H1 (cell line): ENCODE measurements around the gene SBK2. TPM values are rescaled to one million over a fixed set of nuclear protein-coding genes. Genes with fewer than 3 reads are reported as not detected.
A peak's percentile ranks its signal among the peaks of the same experiment; 100 is the strongest.

Experiments used
- BACH1 ChIP-seq: IDR thresholded peaks from 2 replicates; pipeline ENCODE4 v1.6.1; 2012; ENCODE audit warnings: low read length, improper control_type of control experiment
- CREB1 ChIP-seq: IDR thresholded peaks from 2 replicates; pipeline ENCODE4 v1.6.1; 2012; ENCODE audit warnings: inconsistent platforms
- EP300 ChIP-seq, 2 experiments: IDR thresholded peaks; 1 replicate in 1 of 2; 2 replicates in 1 of 2; pipeline ENCODE4 v1.6.1; 2011 to 2012; ENCODE audit warnings: low read depth in 2 of 2, low read length in 2 of 2, mild to moderate bottlenecking in 2 of 2, borderline replicate concordance in 1 of 2, inconsistent platforms in 1 of 2, moderate library complexity in 1 of 2
- HDAC2 ChIP-seq, 2 experiments: fragments of 300-600 bp in 1 of 2; sonication (generic) in 1 of 2; IDR thresholded peaks; 2 replicates each; pipeline ENCODE4 v1.6.1; 2011 to 2012; ENCODE audit warnings: low read depth in 2 of 2, low read length in 2 of 2, mild to moderate bottlenecking in 2 of 2, moderate library complexity in 2 of 2, borderline replicate concordance in 1 of 2, inconsistent platforms in 1 of 2
- NANOG ChIP-seq: IDR thresholded peaks from 2 replicates; pipeline ENCODE4 v1.6.1; 2011; ENCODE audit warnings: low read length, low read depth, mild to moderate bottlenecking, inconsistent platforms; ENCODE audit not compliant: insufficient read depth, poor library complexity, severe bottlenecking
- POLR2A ChIP-seq, 2 experiments: IDR thresholded peaks; 1 replicate in 1 of 2; 2 replicates in 1 of 2; pipeline ENCODE4 v1.6.1; 2011; ENCODE audit warnings: low read depth in 2 of 2, low read length in 2 of 2, mild to moderate bottlenecking in 2 of 2; ENCODE audit errors: control extremely low read depth in 1 of 2
- RFX5 ChIP-seq: IDR thresholded peaks from 2 replicates; pipeline ENCODE4 v1.6.1; 2011; ENCODE audit warnings: low read depth, low read length, improper control_type of control experiment, borderline replicate concordance
- RXRA ChIP-seq: IDR thresholded peaks from 2 replicates; pipeline ENCODE4 v1.6.1; 2011; ENCODE audit warnings: low read depth, mild to moderate bottlenecking, low read length, moderate library complexity; ENCODE audit not compliant: insufficient read depth
- SAP30 ChIP-seq: fragments of 300-600 bp; sonication (generic); IDR thresholded peaks from 2 replicates; pipeline ENCODE4 v1.7.1; 2012; ENCODE audit warnings: low read length, moderate library complexity, mild to moderate bottlenecking, inconsistent platforms; ENCODE audit not compliant: insufficient read depth, insufficient replicate concordance
- SIRT6 ChIP-seq: IDR thresholded peaks from one replicate; pipeline ENCODE4 v1.7.1; 2012; ENCODE audit warnings: low read length, inconsistent platforms
- SP1 ChIP-seq: IDR thresholded peaks from 2 replicates; pipeline ENCODE4 v1.6.1; 2011; ENCODE audit warnings: low read depth, low read length
- TEAD4 ChIP-seq: IDR thresholded peaks from 2 replicates; pipeline ENCODE4 v1.6.1; 2012; ENCODE audit warnings: low read depth, low read length, inconsistent platforms, mixed read lengths
- YY1 ChIP-seq: IDR thresholded peaks from 2 replicates; pipeline ENCODE4 v1.6.1; 2011; ENCODE audit warnings: low read depth, mild to moderate bottlenecking, low read length
- polyA plus RNA-seq, 7 experiments: library from polyadenylated mRNA; depleted of rRNA in 3 of 7; stranded (reverse) in 5 of 7; unstranded in 2 of 7; fragments of >200 nt in 5 of 7; fragments of 200-250 nt in 2 of 7; gene quantifications; 1 replicate in 5 of 7; 2 replicates in 1 of 7; 4 replicates in 1 of 7; pipeline versions ENCODE4 v1.2.1 to v1.2.3, GENCODE V29; 2011 to 2013; ENCODE audit warnings: missing spikeins in 2 of 7, mixed read lengths in 2 of 7
- total RNA-seq: library from RNA; stranded (reverse); fragmentation: NEBNext Ultra II Directional; extraction: Animal tissue kit (Norgen Biotek cat#: 25700); gene quantifications from 2 replicates; pipeline ENCODE4 v1.2.1, GENCODE V29; 2021
- TF ChIP-seq, protein P1 (sequence below): IDR thresholded peaks from 2 replicates; pipeline ENCODE4 v1.6.1; 2012; ENCODE audit warnings: inconsistent platforms
- TF ChIP-seq, protein P2 (sequence below), 3 experiments: IDR thresholded peaks; 1 replicate in 2 of 3; 2 replicates in 1 of 3; pipeline versions ENCODE4 v1.5.1 to v1.6.1; 2011; ENCODE audit warnings: low read length in 3 of 3, mild to moderate bottlenecking in 3 of 3, inconsistent platforms in 2 of 3, low read depth in 1 of 3, moderate library complexity in 1 of 3; ENCODE audit not compliant: insufficient read depth in 1 of 3; ENCODE audit errors: control extremely low read depth in 1 of 3

SBK2 gene
- total and polyA plus RNA-seq, 2 of the 8 experiments (the other 6 are each of a cell fraction or from before 2014, with no cell fraction given) = 3.2 to 4.1 TPM

DNA sequence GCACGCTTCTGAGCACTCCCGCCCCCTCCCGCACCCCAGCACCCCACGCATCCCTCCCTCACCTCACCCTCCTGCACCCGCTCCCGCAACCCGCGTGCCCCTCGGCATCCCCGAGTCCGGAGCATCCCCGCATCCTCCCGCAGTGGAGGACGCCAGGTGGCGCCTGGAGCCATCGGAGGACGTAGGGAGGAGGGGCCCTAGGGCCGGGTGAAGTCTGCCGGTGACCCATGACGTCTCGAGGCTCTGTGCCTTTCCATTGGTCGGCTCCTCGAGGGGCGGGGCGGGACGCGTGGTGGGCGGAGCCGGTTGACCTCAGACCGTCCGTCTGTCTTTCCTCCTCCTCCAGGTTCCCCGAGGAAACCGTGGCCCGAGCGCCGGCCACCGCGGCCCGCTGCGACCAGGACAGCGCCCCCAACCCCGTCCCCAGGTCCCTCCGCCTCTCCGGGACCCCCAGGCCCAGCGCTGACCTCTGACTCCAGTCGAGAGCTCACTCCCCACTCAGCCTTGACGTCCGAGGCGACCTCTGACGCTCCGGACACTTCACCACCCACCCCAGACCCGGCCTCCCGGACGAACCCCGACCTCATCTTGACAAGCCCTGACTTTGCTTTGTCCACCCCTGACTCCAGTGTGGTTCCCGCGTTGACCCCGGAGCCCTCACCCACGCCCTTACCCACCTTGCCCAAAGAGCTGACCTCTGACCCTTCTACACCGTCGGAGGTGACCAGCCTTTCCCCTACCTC is 19.9 kb downstream of the SBK2 start (continued):
- TF ChIP-seq SAP30 = no peak
- 0 out of 4 replicates have a peak, but pooled peaks of 1 of the 2 experiments have one; percentile 75 for TF ChIP-seq HDAC2 (IDR thresholded peaks at IDR 0.05; ENCODE audit: borderline replicate concordance in 1 of 2, low read depth in 2 of 2, low read length in 2 of 2)
- TF ChIP-seq SP1 = peak; percentile 91
- no peak for TF ChIP-seq TEAD4
- no peak for TF ChIP-seq SIRT6
- TF ChIP-seq RXRA = no peak
- TF ChIP-seq, protein P1, sequence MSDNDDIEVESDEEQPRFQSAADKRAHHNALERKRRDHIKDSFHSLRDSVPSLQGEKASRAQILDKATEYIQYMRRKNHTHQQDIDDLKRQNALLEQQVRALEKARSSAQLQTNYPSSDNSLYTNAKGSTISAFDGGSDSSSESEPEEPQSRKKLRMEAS = peak; percentile 62
- TF ChIP-seq NANOG = no peak
- no peak for TF ChIP-seq POLR2A (IDR thresholded peaks at IDR 0.05; ENCODE audit: control extremely low read depth in 1 of 2, low read depth in 2 of 2, low read length in 2 of 2)
- peak; percentile 98 for TF ChIP-seq CREB1
- TF ChIP-seq, protein P2, sequence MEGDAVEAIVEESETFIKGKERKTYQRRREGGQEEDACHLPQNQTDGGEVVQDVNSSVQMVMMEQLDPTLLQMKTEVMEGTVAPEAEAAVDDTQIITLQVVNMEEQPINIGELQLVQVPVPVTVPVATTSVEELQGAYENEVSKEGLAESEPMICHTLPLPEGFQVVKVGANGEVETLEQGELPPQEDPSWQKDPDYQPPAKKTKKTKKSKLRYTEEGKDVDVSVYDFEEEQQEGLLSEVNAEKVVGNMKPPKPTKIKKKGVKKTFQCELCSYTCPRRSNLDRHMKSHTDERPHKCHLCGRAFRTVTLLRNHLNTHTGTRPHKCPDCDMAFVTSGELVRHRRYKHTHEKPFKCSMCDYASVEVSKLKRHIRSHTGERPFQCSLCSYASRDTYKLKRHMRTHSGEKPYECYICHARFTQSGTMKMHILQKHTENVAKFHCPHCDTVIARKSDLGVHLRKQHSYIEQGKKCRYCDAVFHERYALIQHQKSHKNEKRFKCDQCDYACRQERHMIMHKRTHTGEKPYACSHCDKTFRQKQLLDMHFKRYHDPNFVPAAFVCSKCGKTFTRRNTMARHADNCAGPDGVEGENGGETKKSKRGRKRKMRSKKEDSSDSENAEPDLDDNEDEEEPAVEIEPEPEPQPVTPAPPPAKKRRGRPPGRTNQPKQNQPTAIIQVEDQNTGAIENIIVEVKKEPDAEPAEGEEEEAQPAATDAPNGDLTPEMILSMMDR (IDR thresholded peaks at IDR 0.05; ENCODE audit: control extremely low read depth in 1 of 3, insufficient read depth in 1 of 3, low read depth in 1 of 3, low read length in 3 of 3) = peak; percentile 86 to 93 (median 90)
- TF ChIP-seq EP300 (IDR thresholded peaks at IDR 0.05; ENCODE audit: borderline replicate concordance in 1 of 2, low read depth in 2 of 2, low read length in 2 of 2) = no peak
- TF ChIP-seq RFX5 = peak; percentile 100
- no peak for TF ChIP-seq BACH1
- peak; percentile 52; the same call in 1 of the 2 replicates for TF ChIP-seq YY1
- TF ChIP-seq, all 59 proteins: peak for 11
